GM18520 (cell line): ENCODE data around the gene GRB10.
"Not testable (repeated sequence)": the region's sequence is repeated elsewhere in the genome, so short reads cannot be mapped to it uniquely, and the experiment has no call there.

Experiments
- ATAC-seq: cut with Tn5 transposase; IDR thresholded peaks from one replicate; pipeline ENCODE4 v1.9.1; 2021; ENCODE audit not compliant: unreplicated experiment

GRB10 gene

GRCh38 chr7:50590535-50590934, 192.2 kb downstream of the GRB10 start:
- no peak for ATAC-seq

GRCh38 chr7:50589364-50589763, 193.3 kb downstream of the GRB10 start:
- no peak for ATAC-seq

- no peak for ATAC-seq
Observed at GRCh38 chr7:50588937-50589336, 193.8 kb downstream of the GRB10 start.

- no peak for ATAC-seq
Observed at GRCh38 chr7:50587737-50588136, 195.0 kb downstream of the GRB10 start.

- ATAC-seq, result no peak
Observed at GRCh38 chr7:50584793-50585408, 197.8 kb downstream of the GRB10 start.

GRCh38 chr7:50584386-50584785, 198.3 kb downstream of the GRB10 start:
- no peak for ATAC-seq

GRCh38 chr7:50583295-50583694, 199.4 kb downstream of the GRB10 start:
- not testable (repeated sequence) for ATAC-seq

- not testable (repeated sequence) for ATAC-seq
Observed at GRCh38 chr7:50582271-50582670, 200.4 kb downstream of the GRB10 start.

GRCh38 chr7:50580666-50581065, 202.0 kb downstream of the GRB10 start:
- not testable (repeated sequence) for ATAC-seq

GRCh38 chr7:50580057-50580456, 202.6 kb downstream of the GRB10 start:
- no peak for ATAC-seq

- not testable (repeated sequence) for ATAC-seq
Observed at GRCh38 chr7:50578105-50578504, 204.6 kb downstream of the GRB10 start.

- ATAC-seq, result no peak
Observed at GRCh38 chr7:50577569-50577968, 205.1 kb downstream of the GRB10 start.

- ATAC-seq, result not testable (repeated sequence)
Observed at GRCh38 chr7:50576388-50576787, 206.3 kb downstream of the GRB10 start.

GRCh38 chr7:50567715-50568261, 214.9 kb downstream of the GRB10 start:
- no peak for ATAC-seq

GRCh38 chr7:50565977-50566376, 216.7 kb downstream of the GRB10 start:
- ATAC-seq, result no peak

- no peak for ATAC-seq
Observed at GRCh38 chr7:50565559-50565916, 217.2 kb downstream of the GRB10 start.

GRCh38 chr7:50564640-50565558, 217.8 kb downstream of the GRB10 start, which contains the start of gene DDC:
DDC (minus strand) TSS chr7:50565405; CDS start chr7:50544085, 21,320 bp downstream.
- no peak for ATAC-seq

- no peak for ATAC-seq
Observed at GRCh38 chr7:50564171-50564570, 218.5 kb downstream of the GRB10 start.

GRCh38 chr7:50562136-50562535, 220.6 kb downstream of the GRB10 start:
- ATAC-seq, result no peak

GRCh38 chr7:50560865-50561351, 221.8 kb downstream of the GRB10 start:
- no peak for ATAC-seq

GRCh38 chr7:50559881-50560280, 222.8 kb downstream of the GRB10 start:
- no peak for ATAC-seq
